GM12801 (cell line): Measurements from ENCODE around the gene OPCML.

Experiments
- TF ChIP-seq, protein P1 (sequence below): IDR thresholded peaks from one replicate; pipeline ENCODE4 v1.5.1; 2011; ENCODE audit warnings: control low read depth; ENCODE audit not compliant: insufficient read length; ENCODE audit errors: extremely low read depth

OPCML gene

DNA sequence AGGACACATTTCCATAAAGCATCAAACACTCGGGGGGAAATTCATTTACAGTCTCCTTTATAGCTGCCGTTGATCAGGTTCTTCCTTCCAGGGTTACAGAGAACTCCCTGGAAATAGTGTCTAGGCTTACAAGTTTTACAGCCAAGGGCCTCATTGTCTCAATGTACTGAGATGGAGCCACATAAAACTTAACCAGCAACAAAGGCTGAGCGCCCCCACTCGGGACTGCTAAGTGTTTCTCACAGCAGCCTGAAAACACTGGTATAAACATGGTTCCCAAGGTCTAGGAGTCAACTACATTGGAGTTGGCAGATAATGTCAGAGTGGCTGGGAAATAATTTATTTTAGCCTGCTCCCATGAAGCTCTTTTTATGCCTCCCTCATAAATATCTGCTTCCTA lies 686.2 kb downstream of the OPCML start:
- TF ChIP-seq, protein P1, sequence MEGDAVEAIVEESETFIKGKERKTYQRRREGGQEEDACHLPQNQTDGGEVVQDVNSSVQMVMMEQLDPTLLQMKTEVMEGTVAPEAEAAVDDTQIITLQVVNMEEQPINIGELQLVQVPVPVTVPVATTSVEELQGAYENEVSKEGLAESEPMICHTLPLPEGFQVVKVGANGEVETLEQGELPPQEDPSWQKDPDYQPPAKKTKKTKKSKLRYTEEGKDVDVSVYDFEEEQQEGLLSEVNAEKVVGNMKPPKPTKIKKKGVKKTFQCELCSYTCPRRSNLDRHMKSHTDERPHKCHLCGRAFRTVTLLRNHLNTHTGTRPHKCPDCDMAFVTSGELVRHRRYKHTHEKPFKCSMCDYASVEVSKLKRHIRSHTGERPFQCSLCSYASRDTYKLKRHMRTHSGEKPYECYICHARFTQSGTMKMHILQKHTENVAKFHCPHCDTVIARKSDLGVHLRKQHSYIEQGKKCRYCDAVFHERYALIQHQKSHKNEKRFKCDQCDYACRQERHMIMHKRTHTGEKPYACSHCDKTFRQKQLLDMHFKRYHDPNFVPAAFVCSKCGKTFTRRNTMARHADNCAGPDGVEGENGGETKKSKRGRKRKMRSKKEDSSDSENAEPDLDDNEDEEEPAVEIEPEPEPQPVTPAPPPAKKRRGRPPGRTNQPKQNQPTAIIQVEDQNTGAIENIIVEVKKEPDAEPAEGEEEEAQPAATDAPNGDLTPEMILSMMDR, result no peak

DNA sequence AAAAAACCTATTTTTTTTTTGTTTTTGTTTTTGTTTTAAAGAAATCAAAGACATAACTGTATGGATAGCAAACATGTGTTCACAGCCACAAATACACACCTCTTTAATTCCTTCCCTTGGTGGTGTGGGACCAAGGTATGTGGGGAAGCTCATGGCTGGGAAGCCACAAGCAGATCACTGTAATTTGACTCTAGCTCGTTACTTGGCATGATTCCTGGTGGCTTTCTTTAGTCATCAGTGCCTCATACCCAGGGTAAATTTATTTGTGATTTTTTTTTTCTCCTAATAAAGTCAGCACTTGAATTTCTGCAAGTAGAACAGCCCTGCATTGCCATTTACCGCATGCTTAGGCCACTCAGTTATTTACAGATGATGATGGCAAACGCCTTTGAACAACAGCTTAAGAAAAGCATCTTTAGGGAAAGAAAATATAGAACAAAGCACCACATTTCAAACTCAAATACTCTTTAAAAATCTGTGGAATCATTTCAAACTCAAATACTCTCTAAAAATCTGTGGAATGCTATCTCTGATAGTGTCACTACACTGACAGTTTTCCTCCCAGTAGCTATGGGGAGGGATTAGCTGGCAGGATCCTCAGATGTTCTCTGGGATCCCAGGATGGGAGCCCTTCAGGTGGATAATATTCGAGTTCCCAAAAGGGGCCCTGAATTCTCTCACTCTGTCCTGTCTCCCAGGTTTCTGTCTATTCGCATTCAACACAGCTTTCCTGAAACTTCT lies 687.2 kb downstream of the OPCML start:
- TF ChIP-seq, protein P1, result no peak

DNA sequence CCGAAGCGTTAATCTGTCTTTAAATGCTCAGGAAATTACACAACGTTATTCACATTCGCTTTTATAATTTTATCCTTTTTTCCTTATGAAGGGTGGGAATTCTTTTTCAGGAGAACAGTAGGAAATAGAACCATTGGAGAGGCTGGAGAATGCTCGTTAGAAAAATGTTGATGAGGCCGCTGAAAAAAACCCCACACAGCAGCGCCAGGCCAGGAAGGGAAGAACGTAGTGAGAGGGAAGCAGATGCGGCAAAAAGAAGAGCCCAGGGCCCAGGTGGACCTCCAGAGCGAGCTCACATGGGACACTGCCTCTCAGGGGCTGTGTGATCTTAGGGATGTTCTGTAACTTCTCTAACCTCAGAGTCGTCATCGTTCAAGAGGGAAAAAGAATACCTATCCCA lies 691.6 kb downstream of the OPCML start:
- TF ChIP-seq, protein P1, result no peak

DNA sequence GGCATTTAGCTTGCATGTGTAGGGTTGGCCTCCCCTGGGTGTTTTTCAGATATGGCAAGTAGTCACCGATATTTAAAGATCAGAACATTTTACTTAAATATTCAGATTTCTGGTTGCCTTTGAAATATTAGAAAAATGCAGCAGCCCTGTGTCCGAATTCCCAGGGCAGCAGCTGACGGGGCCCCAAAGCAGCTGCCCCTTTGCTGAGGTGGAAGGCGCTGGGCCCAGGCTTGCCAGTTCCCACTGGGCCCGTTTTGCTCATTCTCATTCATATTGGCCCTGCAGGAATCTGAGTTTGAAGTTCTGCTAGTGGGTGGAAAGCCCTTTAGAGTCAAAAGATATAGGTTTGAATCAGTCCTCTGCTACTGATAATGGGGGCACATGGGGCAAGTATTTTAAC lies 692.1 kb downstream of the OPCML start:
- TF ChIP-seq, protein P1, result no peak

DNA sequence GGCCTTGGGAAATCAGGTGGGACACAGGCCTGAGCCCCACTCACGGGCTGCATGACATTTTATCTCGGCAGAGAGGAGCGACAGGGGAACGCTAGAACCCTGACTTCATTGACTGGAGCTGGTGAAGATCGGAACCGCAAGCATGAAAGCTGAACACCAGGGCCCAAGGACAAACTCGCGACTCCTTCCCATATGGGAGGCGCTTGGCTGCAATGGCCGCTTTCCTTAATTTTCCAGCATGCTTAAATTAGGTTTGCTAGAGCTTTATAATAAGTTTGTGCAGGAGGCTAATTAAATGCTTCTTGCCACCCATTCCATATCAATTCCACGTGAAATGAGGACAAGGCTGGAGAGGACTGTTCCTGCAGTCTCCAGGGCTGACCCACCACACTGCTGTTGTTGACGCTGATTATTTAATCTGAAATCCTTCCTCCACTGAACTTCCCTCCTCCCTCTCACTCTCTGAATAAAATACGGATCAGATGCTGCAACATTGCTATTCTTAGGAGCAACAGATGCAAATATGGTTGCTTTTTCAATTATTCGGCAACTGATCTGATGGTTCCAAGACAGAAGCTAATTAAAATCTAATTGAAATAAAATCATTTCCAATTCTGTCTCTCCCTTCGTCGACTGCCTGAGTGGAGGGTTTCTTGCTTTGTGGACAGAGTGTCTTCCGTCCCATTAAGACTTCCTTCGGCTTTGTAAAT lies 692.9 kb downstream of the OPCML start:
- TF ChIP-seq, protein P1, result no peak

DNA sequence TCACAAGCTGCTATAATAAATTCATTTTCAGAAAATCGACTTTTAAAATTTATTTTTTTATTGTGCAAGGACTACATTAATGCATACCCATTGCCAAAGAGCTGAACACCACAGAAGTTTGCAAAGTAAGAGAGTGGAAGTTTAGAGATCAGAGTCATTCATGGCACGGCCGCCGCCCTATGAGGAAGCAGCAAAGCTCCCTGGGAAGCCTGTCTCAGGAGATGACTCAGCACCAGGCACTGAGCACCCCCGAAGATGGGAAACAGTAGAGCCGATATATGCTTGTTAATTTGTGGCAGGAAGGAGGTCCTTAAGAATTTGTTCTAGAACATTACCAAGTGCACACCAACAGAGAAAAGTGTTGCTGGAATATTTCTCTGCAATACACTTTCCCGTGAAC lies 693.7 kb downstream of the OPCML start:
- TF ChIP-seq, protein P1, result no peak

DNA sequence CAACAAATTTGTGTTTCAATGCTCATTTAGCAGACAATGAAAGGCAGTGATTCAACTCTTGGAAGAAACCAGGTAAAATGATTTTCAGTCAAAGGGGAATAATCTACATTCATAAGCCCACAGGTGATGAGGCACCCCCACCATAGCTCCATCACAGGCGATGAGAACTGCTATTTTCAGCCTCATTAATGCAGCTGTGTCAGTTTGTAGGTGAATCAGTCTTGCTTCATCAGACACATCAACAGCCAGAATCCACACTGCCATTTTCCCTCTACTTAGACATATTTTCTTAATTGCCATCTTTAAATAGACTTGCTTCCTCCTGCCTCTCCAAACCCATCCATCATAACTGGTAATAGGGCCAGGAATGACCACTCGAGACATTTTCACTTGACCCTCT lies 701.0 kb downstream of the OPCML start:
- TF ChIP-seq, protein P1, result no peak
